Upper lobe of left lung (tissue), 4 donors: ENCODE measurements around the gene COL19A1.

Source experiments
- CTCF ChIP-seq, 6 experiments: fragments of 450-650 bp in 4 of 6; fragments of 200-600 bp in 2 of 6; sonication (generic) in 2 of 6; IDR thresholded peaks; one replicate each; pipeline ENCODE4 v1.5.1; 2016 to 2019; ENCODE audit warnings: antibody characterized with exemption in 6 of 6
- EP300 ChIP-seq, 4 donors: sonication (generic); formaldehyde crosslinking; IDR thresholded peaks; one replicate each; pipeline ENCODE4 v1.5.1; 2017; ENCODE audit warnings: antibody characterized with exemption in 4 of 4, control low read depth in 2 of 4
- POLR2A ChIP-seq, 4 donors: fragments of 450-650 bp; IDR thresholded peaks; one replicate each; pipeline ENCODE4 v1.5.1; 2016 to 2017; ENCODE audit warnings: antibody characterized with exemption in 4 of 4, mild to moderate bottlenecking in 2 of 4
- POLR2AphosphoS5 ChIP-seq, 2 donors: sonication (generic); formaldehyde crosslinking; IDR thresholded peaks; one replicate each; pipeline ENCODE4 v1.5.1; 2017; ENCODE audit warnings: antibody characterized with exemption in 2 of 2

DNA sequence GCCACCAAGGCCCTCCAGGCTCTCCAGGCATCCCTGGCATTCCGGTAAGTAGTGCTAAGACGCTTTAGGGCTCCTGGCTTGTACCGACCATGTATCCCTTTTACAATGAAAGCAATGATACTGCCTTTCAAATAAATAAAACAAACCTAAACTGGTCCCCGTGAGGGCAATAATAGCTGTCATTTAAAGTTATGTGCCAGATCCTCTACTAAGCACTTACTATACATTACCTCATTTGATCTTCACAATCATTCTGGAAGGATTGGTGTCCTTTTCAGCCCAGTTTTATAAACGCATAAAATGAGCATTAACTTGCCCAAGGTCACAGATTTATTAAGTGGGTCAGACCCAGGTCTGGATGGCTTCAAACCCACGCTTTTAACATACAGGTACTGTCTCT, 321.8 kb downstream of the COL19A1 start:
- TF ChIP-seq EP300 (IDR thresholded peaks at IDR 0.05) (no peak), CTCF (IDR thresholded peaks at IDR 0.05) (no peak), POLR2AphosphoS5 (IDR thresholded peaks at IDR 0.05) (no peak), POLR2A (IDR thresholded peaks at IDR 0.05) (no peak)
